ENCODE results near the gene CARMIL1. TPM values are rescaled to one million over a fixed set of nuclear protein-coding genes. Genes with fewer than 3 reads are reported as not detected.

CARMIL1 gene
- total and polyA plus RNA-seq, 2 of the 8 experiments (the other 6 are each of a cell fraction or from before 2014, with no cell fraction given): 20.3 to 40.4 TPM

- TF ChIP-seq ATF2 (IDR thresholded peaks at IDR 0.05; ENCODE audit: low read length): no peak
- TF ChIP-seq MAX (IDR thresholded peaks at IDR 0.05): no peak
- TF ChIP-seq KDM5A (IDR thresholded peaks at IDR 0.05; ENCODE audit: low read length): no peak
- TF ChIP-seq USF2 (IDR thresholded peaks at IDR 0.05; ENCODE audit: low read length): no peak
These were observed 307.8 kb downstream of the CARMIL1 start (continued) for GRCh38 chr6:25586927-25587326.

Data from H1 (cell line).